ENCODE results near the gene MTUS2.
A peak's percentile ranks its signal among the peaks of the same experiment; 100 is the strongest.

Gene MTUS2

DNA sequence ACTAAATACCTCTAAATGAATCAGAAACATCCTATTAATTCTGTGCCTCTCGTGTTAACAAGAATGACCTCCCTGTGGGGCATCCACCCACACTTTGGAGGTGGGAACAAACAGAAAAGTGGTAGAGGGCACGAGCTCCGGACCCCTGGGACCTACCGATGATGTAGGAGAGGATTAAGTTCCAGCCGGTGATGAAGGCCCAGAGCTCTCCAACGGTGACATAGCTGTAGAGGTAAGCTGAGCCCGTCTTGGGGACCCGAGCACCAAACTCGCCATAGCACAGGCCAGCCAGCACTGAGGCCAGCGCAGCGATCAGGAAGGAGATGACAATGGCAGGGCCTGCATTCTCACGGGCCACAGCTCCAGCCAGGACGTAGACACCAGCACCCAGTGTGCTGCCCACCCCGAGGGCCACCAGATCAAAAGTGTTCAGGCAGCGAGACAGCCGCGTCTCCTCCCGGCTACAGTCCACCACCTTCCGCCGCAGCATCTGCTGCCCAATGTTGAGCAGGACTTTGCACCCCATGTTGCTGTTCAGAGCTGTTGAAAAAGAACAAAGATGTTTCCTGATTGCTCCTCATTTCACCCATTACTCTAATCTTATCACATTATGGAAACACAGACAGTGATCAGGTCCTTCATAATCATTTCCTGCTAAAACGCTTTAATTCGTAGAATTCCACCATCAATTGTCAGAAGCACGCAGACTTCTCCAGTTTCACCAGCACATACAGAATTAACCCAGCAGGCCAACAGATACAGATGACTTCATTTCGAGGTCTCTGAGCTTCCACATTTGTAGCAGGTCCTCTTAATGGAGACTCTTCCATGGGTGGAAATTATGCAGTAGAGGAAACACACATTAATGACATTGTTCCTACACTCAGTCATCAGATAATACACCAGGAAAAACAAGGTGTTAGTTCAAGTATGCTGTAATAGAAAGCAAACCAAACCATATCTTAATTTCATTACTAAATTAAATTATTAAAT lies 715.8 kb downstream of the MTUS2 start:
- DNase-seq = no peak

DNA sequence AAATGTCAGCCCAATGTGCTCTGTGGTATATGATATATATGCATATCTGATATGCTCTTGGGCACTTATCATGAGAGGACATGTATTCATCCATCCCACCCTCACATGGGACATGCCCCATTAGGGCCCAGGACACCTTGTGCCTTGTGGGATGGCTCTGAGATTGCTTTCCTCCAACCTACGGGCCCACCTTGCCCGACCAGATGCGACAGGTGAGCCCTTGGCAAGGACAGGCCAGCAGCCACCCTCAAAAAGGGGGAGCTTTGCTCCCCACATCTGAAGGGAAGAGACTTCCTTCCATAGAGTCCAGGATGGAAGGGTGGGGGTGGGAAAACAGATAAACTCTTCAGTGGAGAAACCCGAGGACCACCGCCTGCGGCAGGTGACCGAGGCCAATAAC lies 716.7 kb downstream of the MTUS2 start:
- DNase-seq = no peak

DNA sequence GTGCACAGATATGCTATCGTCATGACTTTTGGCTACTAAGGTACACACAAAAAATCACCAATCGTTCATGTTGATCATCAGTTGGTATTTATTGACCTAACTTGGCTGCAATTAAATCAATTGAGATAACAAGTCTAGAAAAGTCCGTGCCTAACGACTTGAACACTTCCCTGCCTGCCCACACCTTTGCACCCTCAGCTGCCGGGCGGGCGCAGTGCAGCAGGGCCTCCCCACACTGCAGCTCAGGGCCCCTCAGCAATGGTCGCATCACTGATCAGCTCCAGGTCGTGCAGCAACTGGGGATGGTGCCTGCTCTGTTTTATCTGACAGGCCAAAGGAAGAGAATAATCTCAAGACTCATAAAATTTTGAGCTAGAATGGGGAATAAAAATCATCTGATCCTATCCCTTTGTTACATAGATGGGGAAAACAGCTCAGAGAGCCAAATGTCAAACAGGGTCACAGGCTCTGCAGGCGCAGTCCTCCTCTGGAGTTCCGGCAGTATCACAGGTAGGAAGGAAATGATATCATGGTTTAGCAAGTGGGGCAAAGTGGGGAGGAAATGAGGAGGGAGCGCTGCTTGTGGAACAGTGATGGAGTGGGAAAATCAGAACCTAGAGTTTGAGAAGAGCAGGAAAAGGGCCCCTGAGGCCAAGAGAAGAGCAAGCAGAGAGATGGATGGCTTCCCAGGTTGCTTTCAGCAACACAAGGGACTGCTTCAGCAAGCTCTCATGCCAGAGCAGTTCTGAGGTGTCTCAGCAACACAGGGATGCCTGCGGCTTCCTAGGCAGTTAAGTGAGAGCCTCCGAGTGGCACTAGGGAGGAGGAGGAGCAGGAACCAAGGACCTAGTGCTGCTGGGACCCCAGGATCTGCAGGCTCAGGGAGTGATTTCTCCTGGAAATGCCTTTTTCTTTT lies 717.9 kb downstream of the MTUS2 start:
- DNase-seq = no peak

DNA sequence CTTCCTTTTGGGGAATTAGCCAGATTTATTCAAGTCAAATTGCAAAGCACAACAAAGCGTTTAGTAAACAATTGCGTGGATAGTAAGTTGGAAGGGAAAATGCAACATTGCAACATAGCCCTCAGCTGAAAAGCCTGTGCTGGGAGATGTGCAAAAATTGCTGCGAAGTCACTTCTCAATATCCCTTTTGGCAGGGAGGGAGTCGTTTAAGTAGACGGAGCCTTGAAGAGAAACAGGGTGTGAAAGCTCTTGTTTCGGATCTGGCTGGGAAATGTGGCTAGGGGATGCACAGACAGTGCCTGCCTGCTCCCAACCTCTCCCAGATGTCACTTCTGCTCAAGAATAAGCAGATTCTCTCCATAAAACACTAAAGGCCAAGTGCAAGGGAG lies 718.5 kb downstream of the MTUS2 start:
- no peak for DNase-seq

DNA sequence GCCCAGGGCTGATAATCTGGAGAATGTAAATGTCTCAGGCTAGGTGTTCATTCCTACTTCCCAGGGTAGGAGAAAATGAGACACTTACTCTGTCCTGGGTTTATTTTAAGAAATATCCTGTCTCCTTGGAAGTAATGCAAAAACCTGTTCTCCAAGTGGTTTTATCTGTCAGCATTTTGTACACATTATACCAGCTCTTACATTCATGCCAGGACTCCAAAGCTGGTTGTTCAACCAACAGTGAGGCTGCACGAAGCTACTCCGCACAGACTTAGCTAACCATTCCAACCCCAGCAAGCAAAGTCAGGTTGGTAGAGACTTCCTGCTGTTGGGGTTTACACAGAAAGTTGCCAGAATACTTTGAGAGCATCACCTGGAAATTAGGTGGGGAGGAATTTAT lies 719.7 kb downstream of the MTUS2 start:
- no peak for DNase-seq

DNA sequence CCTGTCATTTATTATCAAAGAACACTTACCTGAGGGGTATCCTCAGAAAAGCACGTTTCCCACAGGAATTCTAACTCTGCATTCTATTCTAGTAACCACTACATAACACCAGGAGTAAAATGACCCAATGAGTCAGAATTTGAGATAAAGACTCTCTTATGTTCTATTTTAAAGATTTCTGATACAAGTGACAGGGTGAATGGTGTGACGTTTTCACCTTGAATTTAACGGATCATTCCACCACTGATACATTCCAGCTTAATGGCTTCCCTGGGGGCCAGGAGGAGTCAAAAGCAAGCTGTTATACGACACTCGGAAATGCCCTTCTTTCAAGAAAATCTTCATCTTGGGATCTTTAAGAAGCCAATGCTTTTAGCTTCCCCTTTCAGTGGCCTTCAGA lies 720.2 kb downstream of the MTUS2 start:
- no peak for DNase-seq

DNA sequence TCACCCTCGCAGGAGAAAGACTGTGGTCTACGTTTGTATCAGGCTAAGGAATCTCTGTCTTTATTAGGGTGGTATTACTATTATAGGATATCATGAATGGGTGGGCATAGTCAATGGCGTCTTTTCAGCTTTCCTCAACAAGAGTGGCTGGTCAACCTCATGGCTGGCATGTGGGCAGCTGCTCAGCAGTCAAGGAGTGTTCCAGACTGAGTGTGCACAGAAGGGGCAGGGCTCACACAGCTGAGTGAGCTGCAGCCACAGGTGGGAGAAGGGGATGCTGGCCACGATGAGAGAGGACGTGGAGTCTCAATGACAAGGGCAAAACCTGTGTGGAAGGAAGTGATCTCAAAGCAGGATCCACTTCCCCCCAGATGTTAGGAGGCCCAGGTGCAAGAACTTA lies 720.7 kb downstream of the MTUS2 start:
- no peak for DNase-seq

DNA sequence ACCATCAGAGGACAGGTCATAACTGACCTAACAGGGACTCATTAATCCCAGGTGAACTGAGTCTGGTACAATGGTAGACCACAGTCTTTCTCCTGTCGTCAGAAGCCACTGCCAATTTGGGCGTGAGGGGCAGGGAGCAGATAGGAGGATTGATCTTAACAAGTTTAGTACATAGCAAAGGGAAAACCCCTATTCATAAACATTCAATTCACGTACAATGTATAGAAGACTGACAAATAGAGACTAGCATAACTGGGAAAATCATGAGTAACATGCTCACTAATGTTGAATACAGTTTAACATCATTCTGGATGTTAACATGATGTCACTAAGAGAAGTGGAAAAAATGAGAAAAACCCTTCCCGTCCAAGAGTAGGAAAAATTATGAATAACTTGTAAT lies 721.3 kb downstream of the MTUS2 start:
- DNase-seq = no peak

DNA sequence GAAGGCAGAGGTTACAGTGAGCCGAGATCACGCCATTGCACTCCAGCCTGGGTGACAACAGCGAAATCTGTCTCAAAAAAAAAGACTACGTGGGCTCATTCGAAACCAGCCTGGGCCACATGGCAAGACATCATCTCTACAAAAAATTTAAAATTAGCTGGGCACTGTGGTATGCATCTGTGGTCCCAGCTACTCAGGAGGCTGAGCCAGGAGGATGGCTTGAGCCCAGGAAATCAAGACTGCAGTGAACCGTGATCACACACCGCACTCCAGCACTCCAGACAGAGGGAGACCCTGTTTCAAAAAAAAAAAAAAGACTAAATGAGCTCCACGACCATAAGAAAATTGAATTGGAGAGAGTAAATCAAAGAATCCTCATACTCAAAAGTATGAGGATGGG lies 722.2 kb downstream of the MTUS2 start:
- no peak for DNase-seq

DNA sequence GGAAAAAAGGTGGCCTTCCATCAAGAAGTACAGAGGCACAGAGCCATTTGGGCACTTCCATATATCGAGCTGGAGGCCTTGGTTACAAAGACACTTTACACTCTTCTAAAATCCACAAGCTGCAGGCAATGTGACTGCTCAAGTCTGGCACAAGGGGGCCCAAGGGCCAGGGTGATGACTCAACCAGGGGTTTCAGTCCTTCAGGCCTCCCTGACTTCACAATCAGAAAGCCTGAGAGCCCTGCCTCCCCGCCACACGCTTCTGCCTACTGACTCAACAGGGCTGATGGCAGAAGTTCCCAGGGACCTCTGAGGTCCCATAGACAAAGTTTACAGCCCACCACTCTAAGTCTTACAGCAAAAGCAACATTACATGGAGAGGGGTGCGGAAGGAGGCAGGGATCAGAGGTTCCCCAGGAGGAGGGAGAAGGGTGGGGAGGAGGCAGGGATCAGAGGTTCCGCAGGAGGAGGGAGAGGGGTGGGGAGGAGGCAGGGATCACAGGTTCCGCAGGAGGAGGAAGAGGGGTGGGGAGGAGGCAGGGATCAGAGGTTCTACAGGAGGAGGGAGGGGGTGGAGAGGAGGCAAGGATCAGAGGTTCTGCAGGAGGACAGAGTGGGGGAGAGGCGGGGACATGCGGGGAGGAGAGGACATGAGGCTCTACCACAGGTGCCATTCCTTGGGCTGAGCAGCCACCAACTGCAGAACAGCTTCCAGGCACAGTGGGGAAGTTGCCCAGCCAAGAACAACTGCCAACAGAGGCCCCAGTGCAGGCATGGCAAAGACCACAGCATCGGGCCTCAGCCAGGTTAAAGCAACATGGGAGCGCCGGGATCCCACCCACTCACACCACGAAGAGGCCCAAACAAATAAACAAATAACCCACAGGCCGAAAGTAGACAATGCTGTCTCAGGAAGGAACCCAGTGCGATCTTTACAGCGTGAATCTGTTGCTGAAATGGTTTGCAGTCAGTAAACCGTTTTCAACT lies 723.4 kb downstream of the MTUS2 start:
- peak; percentile 81 for DNase-seq

DNA sequence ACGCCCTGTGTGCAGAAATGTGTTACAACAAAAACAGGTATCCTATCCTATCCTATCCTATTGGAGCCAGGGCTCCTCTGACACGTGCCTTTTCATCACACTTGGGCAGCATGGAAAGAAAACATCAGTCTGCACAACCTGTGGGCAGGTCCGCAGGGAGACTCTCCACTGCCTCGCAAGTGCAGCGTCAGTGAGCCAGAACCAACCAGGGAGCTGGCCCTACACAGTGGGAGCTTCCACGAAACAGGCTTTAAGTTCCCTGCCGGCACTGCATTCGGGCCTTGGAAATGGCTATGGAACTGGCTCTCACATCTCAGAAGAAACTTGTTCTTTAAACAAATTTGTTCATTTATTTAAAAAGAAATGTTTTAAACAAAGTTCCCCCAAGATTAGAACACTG lies 725.8 kb downstream of the MTUS2 start:
- DNase-seq = no peak

DNA sequence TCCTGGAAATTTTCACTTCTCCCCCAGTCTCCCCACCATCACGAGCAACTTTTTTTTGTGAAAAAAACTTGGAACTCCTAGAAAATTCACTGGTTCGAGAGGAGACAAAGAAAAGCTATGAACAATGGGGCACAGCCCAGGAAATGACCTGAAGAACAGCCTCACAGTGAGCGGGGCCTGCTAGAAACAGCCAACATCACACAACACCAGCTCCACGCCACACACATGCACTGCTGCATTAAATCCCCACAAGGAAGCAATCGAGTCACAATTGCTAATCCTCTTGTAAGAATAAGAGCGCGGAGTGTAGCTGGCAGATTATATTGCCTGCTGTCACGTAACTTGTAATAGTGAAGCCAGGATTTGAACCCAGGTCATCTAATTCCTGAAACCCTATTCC lies 726.5 kb downstream of the MTUS2 start:
- DNase-seq = no peak

DNA sequence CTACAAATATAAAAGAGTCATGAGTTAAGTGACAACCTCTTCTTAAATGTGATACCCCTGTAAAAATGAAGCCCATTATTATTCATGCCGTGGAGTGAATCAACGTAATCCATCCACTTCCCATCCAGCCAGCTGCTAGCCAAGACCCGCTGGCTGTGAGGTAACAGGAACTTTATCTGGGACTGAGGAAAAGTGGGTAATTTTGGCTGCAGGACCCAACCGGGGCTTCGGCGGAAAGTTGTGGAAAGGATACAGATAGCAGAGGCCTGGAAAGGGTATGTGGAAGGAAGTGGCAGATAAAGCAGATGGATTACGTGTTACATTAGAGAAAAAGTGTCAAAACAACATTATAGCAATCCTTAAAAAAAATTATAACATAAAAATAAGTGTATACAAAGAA lies 727.0 kb downstream of the MTUS2 start:
- DNase-seq = no peak

DNA sequence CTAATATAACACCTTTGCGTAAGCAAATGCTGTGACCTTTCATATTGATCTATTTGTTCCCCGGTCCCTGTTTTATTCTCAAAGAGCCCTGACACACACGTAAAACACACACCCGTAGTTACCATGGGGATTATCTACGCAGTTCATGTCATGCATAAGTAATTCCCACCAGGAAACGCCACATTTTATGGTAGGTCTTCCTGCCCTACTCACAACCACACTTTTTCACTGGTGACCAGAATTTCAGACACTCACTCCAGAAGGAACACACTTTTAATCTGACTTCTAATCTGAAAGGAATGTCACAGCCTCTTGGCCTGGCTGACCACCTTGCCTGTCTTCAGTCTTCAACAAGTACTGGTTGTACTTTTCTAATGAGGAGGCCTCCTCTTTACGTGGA lies 728.6 kb downstream of the MTUS2 start:
- DNase-seq = peak; percentile 47

DNA sequence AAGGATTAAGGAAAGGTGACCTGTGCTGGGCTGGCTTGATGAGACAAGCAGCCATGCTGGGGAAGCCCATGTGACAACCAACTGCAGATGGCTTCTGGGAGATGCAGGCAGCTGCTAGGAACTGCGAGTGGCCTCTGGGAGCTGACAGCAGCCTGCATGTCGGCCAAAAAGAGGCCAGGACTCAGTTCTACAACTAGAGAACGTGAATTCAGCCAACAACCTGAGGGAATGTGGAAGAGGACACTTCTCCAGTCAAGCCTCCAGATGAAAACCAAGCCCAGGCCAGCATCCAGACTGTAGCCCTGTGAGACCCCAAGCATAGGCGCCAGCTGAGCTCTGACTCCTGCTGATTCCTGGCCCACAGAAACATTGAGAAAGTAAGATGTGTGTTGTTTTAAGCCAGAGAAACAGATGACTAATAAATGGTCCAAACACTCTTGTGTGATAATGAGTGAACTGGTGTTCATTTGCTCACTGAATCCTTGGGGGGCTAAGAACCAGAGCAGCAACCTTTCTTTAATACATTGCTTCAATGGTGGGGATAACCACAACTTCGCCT lies 730.4 kb downstream of the MTUS2 start:
- no peak for DNase-seq

DNA sequence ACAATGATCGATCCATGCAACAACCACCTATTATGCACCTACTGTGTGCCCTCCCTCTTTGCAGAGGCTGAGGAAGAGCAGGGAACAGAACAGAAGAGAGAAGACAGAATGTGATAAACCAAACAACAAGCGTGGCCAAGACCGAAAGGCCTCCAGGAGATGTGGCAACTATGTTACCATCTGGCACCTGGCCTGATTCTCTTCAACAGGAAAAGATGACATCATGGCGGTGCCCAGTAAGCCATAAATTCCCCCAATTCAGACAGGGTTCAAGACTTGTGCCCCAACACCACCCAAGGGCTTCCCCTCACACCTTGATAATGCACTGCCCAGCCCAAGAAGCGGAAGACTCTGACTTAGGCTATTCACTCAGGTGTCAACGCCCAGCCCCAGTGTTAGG lies 731.1 kb downstream of the MTUS2 start:
- DNase-seq = no peak
